Osteocyte (in vitro differentiated cells): ENCODE data around the gene ITGB6. TPM values are rescaled to one million over a fixed set of nuclear protein-coding genes. Genes with fewer than 3 reads are reported as not detected.
A peak's percentile ranks its signal among the peaks of the same experiment; 100 is the strongest.

Experiments used
- DNase-seq: peaks from one replicate; pipeline ENCODE4 v3.0.0; 2021; ENCODE audit warnings: mixed read lengths; ENCODE audit not compliant: unreplicated experiment; ENCODE audit errors: extremely low spot score
- H3K27ac Mint-ChIP-seq: one replicate; pipeline ENCODE4 v1.8.0; 2021; ENCODE audit warnings: mild to moderate bottlenecking, mixed read lengths; ENCODE audit not compliant: unreplicated experiment
- H3K27me3 Mint-ChIP-seq: one replicate; pipeline ENCODE4 v1.8.0; 2021; ENCODE audit warnings: mixed read lengths; ENCODE audit not compliant: unreplicated experiment
- H3K36me3 Mint-ChIP-seq: one replicate; pipeline ENCODE4 v1.8.0; 2021; ENCODE audit warnings: mixed read lengths; ENCODE audit not compliant: unreplicated experiment
- H3K4me1 Mint-ChIP-seq: one replicate; pipeline ENCODE4 v1.8.0; 2021; ENCODE audit warnings: mixed read lengths; ENCODE audit not compliant: unreplicated experiment
- H3K4me3 Mint-ChIP-seq: one replicate; pipeline ENCODE4 v1.8.0; 2021; ENCODE audit warnings: mild to moderate bottlenecking, moderate library complexity, mixed read lengths; ENCODE audit not compliant: unreplicated experiment
- H3K9me3 Mint-ChIP-seq: one replicate; pipeline ENCODE4 v1.8.0; 2021; ENCODE audit warnings: mixed read lengths; ENCODE audit not compliant: unreplicated experiment
- total RNA-seq: library from RNA; stranded (reverse); gene quantifications from 2 replicates; pipeline ENCODE4 v1.2.1, GENCODE V29; 2021
- TF ChIP-seq, protein P1 (sequence below): fragments of 200-600 bp; sonication (generic); IDR thresholded peaks from 2 replicates; pipeline ENCODE4 v1.5.0; 2021; ENCODE audit warnings: antibody characterized with exemption, mild to moderate bottlenecking, moderate library complexity

ITGB6 gene
- total RNA-seq, 1 donor from 2014 or later: 0.13 TPM

DNA sequence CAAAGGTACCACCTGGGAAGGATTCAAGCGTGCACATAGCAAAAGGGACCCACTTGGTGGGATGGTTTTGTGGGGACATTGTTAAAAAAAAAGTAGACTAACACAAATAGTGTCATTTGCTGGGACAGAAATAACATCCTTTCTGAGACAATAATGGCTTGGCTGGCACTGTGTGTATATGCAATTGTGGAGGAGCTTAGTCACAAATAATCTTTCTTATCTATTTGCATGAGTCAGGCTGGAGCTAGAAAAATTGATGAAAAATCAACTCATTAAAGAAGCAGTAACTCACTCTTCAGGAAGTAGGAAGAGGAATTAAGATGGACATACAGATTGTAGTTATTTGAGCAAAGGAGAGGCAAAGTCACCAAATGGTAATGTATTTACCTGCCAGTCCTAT, 29.5 kb upstream of the ITGB6 start:
- Mint-ChIP-seq H3K27me3 (no peaks in the 10 kb centered on the region), H3K9me3 (no peaks in the 10 kb centered on the region), H3K27ac (peak overlapping the region; percentile 98), H3K4me1 (peaks cover 60% of the 10 kb centered on the region), H3K4me3 (no peak overlapping the region), H3K36me3 (no peaks in the 10 kb centered on the region)
- DNase-seq: no peak
- TF ChIP-seq, protein P1, sequence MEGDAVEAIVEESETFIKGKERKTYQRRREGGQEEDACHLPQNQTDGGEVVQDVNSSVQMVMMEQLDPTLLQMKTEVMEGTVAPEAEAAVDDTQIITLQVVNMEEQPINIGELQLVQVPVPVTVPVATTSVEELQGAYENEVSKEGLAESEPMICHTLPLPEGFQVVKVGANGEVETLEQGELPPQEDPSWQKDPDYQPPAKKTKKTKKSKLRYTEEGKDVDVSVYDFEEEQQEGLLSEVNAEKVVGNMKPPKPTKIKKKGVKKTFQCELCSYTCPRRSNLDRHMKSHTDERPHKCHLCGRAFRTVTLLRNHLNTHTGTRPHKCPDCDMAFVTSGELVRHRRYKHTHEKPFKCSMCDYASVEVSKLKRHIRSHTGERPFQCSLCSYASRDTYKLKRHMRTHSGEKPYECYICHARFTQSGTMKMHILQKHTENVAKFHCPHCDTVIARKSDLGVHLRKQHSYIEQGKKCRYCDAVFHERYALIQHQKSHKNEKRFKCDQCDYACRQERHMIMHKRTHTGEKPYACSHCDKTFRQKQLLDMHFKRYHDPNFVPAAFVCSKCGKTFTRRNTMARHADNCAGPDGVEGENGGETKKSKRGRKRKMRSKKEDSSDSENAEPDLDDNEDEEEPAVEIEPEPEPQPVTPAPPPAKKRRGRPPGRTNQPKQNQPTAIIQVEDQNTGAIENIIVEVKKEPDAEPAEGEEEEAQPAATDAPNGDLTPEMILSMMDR: no peak

DNA sequence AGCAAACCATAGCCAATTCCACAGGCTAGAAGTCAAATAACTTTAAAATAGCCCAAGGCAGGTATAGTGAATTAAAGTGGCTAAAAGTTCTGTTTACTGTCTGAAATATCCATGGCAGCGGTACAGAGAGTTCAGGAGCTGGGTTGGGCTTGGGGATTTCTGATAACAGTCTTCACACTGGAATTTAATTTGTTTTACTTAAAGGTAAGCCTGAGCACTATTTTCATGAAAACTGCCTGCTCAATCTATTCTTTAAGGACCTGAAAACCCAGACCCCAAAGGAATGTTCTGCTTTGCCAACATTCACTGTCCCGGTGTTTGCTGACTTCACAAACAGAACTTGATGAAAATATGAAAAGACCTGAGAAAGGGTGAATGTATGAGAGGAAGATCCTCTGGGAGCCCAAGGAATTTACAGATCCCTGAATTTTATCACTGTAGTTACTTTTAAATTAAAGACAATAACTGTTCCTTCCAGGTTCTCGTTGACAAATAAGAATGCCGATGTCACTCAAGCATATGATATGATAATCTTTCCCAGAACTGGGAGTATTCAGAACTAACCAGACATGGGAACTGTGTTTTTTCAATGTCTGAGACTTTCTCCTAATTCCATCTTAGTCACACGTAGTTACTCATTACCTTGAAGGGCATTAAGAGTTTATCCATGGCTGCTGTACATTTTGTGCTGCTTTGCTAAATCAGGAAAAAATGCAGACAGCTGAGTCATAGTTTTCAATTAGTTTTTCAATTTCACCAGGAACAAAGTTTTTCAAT, 28.3 kb upstream of the ITGB6 start:
- TF ChIP-seq, protein P1: no peak
- Mint-ChIP-seq H3K36me3 (no peaks in the 10 kb centered on the region), H3K4me3 (no peak overlapping the region), H3K27ac (peak overlapping the region; percentile 98), H3K4me1 (peaks cover 72% of the 10 kb centered on the region), H3K9me3 (no peaks in the 10 kb centered on the region), H3K27me3 (no peaks in the 10 kb centered on the region)
- no peak for DNase-seq

DNA sequence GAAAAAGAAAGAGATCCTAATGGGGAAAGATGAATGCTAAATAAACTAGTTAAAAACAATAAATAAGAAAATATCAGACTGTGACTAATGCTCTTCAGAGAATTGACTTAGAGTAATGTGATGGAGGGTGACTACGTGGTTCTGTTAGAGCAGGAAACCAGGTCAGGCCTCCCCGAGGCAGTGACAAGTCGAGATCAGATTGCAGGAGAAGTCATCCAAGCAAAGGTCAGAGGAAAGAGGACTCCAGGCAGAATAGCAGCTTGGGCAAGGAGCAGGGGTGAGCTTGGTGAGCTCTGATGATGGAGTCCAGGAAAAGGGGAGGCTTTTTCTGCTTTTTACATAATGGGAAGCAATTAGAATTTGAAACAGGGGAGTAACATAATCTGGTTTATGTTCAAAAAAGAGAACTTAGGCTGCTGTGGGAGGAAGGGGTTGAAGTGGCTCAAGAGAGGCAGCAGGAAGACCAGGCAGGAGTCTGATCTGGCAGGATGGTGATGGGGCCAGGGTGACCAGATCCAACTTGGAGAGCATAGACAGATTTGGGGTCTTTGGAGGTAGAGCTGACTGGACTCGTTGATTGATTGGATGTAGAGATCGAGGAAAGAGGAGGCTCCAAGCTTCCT, 27.3 kb upstream of the ITGB6 start:
- TF ChIP-seq, protein P1: no peak
- no peaks in the 10 kb centered on the region for H3K9me3 Mint-ChIP-seq
- no peaks in the 10 kb centered on the region for H3K27me3 Mint-ChIP-seq
- peak overlapping the region; percentile 98 for H3K27ac Mint-ChIP-seq
- no peak for DNase-seq
- H3K4me3 Mint-ChIP-seq: no peak overlapping the region
- no peaks in the 10 kb centered on the region for H3K36me3 Mint-ChIP-seq
- peaks cover 74% of the 10 kb centered on the region for H3K4me1 Mint-ChIP-seq

DNA sequence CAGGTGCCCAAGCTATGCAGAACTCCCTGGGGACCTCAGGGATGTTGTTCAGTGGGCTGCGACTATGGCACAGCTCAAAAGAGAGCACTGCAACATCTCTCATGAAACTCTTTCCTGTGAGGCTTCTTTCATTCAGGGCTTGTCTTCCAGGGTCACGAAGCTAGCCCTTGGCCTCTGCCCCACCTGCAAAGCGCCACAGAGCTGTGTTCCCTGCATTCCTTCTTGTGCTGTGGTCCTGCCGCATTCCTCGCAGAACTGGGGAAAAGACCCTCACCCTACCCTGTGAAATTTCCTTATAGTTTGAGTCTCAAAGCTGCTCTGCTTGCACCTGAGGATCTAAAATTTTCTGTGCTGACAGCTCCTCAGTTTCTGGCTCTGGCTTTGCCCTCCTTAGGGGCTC, 26.3 kb upstream of the ITGB6 start:
- Mint-ChIP-seq H3K27me3 (no peaks in the 10 kb centered on the region), H3K9me3 (no peaks in the 10 kb centered on the region), H3K4me3 (no peak overlapping the region), H3K27ac (peak overlapping the region; percentile 98), H3K36me3 (no peaks in the 10 kb centered on the region), H3K4me1 (peaks cover 84% of the 10 kb centered on the region)
- TF ChIP-seq, protein P1: no peak
- DNase-seq: no peak

DNA sequence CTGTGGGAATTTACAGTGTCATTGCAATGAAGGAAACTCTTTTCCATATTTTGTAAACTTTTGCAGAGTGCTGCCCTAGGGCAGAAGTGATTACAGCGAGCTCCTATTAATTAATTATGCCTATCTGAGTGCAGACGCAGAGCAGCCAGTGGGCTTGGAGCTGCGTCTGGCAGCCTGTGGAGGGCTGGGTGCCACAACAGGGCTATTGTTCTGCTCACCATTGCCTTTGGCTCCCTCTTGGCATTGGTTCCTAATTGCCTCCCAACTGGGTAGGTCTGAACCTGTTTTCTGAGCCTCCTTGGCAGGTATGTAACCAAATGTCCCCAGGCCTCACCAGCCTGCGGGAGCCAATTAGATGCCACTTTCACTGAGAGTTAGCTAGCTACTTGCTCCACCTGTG, 25.6 kb upstream of the ITGB6 start:
- peak overlapping the region; percentile 98 for H3K27ac Mint-ChIP-seq
- no peak for DNase-seq
- no peak overlapping the region for H3K4me3 Mint-ChIP-seq
- no peaks in the 10 kb centered on the region for H3K27me3 Mint-ChIP-seq
- H3K36me3 Mint-ChIP-seq: no peaks in the 10 kb centered on the region
- TF ChIP-seq, protein P1: no peak
- H3K9me3 Mint-ChIP-seq: no peaks in the 10 kb centered on the region
- H3K4me1 Mint-ChIP-seq: peaks cover 91% of the 10 kb centered on the region
